GM21528 (cell line): Measurements from ENCODE around the gene CTNNAL1.
A peak's percentile ranks its signal among the peaks of the same experiment; 100 is the strongest.

ENCODE experiments used
- ATAC-seq: cut with Tn5 transposase; IDR thresholded peaks from one replicate; pipeline ENCODE4 v1.9.1; 2021; ENCODE audit warnings: mild to moderate bottlenecking, moderate library complexity; ENCODE audit not compliant: unreplicated experiment, low FRiP score

CTNNAL1 gene

DNA sequence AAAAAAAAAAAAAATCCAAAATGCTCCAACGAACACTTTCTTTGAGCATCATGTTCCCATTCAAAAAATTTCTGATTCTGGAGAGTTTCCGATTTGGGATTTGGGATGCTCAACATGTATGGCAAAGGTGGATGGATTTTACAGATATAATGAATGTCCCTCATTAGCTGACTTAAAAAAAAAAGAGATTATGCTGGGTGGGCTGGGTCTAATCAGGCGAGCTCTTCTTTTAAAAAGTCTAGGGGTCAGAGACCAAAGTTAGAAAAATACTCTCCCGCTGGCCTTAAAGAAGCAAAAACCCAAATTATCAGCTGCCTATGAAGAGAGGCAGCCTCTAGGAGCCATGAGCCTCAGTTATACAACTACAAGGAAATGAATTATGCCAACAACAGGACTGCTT is 15.2 kb upstream of the CTNNAL1 start:
- no peak for ATAC-seq

DNA sequence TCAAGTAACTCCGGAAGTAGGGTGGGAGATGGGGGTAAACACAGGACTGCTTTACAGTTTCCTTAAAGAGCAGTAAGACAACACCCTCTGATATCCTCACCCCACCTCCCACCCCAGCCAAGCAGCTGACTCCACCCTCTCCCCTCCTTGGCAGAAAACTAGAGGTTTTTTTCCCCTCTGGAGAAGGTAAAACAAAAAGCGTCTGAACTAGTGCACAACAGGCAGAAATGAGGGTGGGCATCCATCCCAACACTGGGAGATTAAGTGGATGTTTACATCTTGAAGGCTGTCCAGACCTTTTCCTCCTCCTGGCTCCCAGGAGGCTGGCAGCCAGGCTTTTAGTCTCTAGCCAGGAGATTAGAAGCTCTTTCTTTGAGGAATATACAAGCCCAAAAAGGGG is 13.9 kb upstream of the CTNNAL1 start:
- no peak for ATAC-seq

DNA sequence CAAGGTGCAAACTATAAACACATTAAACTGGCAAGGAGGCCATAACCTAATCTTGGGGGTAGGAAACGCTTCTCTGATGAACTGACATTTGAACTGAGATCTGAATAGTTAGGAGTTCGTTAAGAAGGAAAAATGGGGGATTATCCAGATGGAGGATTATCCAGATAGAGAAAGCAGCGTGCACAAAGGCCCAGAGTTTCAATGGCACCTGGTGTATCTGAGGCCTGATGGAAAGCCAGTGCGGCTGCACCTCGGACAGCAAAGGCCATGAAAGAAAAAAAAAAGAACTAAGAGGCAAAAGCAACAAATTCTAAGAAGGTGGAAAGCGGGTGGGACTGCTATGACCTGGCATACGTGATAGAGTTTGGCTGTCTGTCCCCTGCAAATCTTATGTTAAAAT is 13.0 kb upstream of the CTNNAL1 start:
- ATAC-seq: no peak

DNA sequence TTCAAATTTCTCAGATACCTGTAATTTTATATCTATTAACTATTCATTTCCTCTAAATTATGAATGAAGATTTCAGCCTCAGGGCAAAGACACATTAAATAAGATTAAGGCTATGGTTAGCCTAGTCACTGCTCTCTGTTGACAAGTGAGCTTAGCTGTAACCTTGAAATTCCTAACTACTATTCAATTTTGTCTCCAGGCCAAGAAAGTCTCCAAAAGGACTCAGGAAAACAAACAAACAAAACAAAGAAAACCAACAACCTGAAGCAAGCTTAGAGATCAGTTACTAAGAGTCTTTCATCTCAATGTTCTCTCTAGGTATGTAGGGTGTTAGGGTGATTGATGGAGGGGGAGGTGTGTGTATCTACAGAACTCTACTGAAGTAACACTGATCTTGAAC is 9.6 kb upstream of the CTNNAL1 start:
- ATAC-seq: no peak

DNA sequence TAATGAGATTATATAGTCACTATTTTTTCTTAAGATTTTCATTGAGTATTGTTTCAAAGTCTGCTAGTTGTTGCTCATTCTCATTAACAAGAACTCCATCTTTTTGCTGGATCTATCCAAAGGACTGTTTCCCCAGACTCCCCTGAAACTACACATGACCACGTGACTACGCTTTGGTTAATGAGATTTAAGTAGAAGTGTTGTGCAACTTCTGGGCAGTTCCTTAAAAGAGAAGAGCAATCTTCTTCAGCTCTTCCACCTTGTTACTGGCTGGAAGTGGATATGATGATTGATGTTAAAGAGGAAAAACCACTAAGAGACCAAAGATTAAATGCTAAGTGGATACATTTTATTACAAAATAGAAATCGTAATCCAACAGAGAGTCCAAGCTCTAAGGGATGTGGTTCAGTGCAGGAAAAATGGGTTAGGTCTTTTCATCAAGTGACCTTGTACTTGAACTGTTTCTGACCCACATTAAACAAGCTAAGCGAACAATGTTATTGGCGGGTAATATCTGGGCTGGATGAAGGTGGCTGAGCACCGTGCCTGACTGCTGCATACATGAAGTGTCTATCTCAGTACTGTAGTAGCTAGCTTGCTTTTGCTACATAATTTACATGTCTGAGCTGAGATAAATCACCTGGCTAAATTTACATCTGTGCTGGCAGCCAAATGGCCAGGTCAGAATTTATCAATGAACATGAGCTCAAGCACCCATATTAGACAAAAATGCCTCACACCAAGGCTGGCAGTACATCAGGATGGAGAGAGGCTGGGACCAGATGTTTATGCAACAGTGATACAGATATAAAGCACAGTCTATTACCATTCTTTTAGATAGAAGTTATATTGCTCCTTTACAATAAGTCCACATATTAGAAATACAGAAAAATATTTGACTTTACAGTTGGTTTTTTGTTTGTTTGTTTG is 7.5 kb upstream of the CTNNAL1 start:
- no peak for ATAC-seq

DNA sequence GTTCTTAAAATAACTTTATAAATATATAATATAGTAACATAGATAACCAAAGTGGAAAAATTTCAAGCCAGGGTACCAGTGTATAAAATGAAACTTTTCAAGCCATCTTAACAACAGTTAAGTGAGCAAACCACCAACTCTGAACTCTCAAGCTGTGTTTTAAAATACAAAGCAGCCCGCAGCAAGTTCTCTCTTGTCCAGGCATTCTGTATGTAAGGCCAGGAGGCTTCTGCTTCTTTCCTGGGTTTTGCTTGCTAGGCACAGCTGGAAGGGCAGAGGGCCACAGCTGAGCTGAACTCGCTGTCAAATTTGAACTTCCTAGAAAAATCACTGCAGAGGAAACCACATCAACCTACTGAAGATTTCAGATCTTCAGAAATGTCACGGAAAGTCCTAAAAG is 6.8 kb upstream of the CTNNAL1 start:
- ATAC-seq: no peak

DNA sequence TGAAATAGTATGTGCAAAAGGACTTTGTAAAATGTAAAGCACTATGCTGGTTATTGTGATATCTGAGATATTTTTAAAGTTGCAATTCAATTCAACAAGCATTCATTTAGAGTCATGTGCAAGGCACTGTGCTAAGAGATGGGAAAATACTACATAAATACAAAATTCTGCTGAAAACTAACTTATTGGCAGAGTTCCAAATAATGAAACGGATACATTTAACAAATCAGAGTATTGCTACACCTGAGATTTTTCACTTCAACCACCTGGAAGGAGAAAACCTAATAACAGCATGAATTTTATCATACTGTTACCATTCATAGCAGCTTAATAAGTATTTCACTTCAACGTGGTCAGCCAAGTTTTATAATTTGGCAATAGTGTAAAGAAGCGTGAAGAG is 6.1 kb upstream of the CTNNAL1 start:
- ATAC-seq: no peak

DNA sequence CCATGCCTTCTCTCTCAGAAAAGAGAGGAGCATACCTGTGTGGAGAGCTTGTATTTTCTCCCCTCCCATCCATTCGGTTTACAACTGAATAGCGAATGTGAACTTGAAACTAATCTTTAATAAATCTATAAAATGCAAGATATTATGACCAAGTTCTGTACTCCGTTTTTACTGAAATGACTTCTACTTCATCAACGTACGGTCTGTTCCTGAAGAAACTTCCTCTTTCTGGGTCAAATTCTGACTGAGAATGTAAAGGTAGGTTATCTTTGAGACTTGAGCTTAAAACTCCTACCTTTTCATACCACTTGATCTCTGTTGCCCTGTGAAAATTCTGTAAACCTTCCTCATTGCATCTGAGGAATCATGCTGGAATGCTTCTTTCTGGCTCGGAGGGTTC is 4.2 kb upstream of the CTNNAL1 start:
- peak; percentile 33 for ATAC-seq

DNA sequence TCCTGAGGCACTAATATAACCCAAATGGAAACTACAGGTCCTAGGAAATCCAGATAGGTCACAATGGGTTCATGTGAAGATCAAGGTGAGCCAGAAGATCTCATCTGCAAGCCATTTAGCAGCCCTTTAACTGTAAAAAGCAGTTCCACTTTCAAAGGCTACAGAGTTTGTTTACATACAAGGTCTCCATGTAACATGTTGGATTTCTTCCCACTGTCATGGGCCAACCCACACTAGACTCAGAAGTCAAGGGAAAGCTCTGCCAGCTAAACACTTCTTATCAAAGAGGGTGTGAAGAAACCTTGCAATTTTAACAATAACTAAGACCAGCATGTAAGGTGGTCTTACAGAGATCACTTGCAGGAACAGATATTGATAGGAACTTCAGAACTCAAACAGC is 3.8 kb upstream of the CTNNAL1 start:
- no peak for ATAC-seq

DNA sequence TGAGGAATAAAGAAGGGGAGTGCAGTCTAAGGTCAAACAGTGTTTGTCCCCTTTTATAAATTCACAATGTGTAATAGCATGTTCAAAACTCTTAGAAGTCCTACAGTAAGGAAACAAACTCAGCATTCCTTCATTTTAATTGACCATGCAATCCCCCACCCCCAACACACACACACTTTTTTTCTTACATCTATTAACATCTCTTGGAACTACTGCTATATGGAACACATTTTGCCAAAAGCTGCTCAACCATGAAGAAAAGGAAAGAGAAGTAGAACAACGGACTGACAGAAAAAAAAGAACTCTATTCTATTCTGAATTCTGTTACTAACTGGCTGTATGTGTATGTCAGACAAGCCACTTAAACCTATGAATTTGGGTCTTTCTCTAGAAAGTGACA is 2.8 kb upstream of the CTNNAL1 start:
- no peak for ATAC-seq

DNA sequence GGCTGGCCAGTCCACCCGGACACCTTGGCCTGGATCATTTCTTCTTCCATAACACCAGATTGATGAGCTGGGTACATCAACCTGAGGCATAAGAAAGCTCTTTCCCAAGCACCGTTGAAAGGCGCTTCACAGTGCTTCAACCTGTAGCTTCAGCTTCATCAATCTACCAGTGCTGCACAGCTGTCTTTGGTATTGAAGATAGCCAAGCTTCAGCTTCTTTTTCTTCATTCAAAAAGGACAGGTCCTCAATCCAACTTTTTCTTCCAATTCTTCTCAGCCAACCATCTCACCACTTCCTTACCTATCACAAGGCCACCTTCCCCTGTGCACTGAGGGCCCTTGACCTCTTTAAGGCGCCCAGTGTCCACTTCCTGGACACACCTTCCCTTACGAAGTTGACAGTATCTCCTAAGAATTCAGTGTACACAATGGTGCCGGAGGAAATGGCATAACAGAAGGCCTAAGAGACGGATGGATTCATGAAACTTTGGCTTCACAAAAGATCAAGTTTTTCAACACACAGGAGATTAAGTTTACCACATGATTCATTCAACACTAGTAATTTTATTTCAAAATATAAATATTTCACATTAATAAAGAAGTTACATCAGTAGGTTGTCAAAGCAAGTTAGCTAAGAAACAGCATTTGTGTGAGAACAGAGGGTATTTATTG is 1.4 kb upstream of the CTNNAL1 start:
- no peak for ATAC-seq

DNA sequence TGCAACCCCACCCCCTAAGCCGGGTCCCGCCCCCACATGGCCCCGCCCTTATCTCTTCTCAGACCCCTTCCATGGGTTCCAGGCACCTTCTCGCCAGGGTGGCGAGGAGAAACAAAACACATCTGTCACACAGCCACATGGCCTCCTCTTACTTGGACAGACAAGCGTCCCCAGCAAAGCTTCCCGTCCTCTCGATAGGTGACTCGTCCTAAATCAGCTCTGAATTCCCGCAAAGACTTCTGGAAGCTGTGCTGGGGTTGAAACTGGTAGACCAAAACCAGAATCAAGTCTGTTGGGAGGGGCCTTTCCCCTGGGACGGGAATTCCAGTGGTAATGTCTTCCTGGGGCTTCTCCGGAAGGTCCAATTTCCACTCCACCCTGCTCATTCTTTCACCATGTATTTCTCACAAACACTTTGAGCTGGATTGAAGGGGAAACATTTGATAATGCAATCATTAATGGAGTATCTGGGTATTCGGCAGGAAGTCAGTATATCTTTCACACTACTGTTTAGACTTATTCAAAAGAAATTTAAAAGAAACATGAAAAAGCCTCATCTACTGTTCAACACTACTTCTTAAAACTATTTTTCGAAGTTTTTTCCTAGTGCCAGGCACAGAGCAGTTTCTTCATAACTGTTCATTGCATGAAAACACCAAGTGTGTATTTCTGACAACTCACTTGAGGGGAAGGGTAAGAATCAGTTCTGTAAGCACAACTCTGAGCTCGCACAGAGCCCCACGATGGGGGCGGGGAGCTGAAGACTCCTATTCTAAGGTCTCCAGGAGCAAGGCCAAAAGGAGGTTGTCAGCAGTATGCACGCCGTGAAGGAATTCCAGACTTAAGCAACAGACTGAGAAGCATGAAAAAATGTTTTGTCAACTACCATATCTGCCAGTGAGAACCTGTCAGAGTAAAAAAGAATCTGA is 644 bp upstream of the CTNNAL1 start:
- ATAC-seq: no peak

DNA sequence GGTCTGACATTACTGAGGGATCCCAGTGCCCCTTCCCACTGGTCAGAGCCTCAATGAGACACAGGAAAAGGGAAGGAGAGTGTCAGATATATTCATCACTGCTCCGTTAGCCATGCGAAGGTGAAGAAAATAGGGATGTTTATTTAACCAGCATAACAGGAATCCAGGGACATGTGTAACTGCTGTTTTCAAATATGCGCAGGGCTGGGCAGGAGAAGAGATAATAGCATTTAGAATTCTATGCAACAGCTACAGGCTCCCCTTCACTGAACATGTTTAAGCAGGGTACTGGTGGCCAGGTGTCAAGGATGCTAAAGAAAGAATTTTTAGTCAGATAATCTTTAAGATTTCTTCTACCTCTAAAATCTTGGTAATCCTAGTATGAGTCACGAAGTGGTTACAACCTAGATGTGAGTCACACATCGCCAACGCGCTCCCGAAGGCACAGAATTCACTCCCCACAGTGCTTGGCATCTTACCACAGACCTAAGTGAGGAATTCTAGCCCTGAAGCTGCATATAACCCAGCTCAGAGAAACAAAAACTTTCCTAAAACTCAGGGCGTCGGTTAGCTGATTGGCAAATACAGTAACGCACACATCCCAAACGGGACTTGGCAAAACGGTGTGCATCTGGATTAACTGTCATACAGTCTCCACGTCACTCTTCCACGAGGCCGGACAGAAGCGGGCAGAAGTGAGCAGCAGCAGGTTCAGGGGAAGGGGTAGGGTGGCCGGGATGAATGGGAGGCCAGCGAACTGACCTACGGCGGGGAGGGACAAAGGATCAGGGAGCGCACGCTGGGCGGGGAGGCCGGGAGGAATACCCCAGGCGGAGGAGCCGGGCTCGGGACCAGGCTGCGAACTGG is 1.1 kb downstream of the CTNNAL1 start:
- ATAC-seq: peak; percentile 34

DNA sequence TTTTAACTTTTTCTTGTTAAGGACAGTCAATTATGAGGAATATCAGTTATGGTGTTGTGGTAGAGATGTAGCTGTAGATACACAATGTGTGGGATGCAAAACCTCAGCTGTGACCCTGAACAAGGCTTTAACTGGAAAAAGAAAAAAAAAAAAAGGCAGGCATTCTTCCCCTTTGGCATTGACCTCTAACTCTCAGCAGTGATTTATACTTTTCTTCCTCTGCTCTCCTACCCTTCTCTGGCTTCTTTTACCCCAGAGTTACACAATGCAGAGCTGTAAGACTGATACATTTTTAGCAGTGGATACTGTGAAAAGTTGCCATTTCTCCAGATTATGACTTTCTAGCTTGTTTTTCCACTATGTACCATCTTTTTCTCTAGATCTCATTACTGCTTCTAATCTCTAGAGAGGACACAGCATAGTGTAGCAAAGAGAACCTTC is 2.0 kb downstream of the CTNNAL1 start:
- ATAC-seq: no peak

DNA sequence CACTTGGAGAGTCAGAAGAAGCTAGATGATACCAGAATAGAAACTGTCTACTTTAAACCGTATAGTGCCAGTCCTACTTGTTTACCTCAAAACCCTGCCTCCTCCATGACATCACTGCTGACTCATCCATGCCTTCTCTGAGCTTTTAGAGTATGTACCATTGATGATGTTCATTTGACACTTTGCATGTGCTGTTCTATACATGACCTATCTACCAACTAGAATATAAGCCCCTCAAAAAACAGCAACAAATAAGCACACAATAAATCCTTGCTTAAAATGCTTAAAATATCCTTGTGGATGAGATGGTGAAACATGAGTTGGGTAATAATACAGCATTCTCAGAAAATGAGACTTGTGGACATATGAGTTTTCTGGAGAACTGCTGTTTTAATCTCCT is 2.6 kb downstream of the CTNNAL1 start:
- ATAC-seq: peak; percentile 30

DNA sequence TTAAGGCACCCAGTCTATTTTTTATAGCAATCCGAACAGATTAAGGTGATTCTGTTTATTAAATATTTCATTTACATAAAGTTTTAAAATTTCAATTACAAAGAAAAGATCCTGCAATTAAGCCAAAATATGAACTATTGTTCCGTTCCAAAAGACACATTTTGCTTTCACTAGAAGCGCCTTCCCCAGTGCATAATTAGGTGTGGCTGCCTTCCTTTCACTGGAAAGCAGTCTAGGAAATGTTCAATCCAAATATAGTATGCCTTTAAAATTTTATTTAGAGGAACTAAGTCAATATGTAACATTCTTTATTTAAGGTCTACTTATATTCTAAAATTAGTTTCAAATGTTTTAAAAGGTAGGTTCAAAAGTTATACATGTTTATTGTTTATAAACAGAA is 7.6 kb downstream of the CTNNAL1 start:
- no peak for ATAC-seq

DNA sequence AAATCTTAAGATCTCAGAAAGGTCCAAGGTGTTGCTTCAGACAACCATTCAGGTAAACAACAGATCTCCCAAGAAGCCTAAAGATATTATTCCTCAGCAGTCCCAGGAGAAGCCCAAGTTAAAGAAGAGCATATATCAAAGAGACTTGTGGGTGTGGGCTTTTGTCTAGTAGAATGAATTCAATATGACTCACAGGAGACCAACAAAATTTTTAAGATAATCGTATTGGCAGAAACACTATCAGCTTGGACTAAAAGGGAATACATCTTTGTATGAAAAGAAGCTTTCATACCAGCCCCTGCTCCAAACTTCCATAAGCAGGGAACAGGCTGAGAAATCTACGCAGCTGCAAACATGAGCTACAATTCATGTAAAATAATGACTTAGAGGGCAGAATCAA is 10.2 kb downstream of the CTNNAL1 start:
- no peak for ATAC-seq

DNA sequence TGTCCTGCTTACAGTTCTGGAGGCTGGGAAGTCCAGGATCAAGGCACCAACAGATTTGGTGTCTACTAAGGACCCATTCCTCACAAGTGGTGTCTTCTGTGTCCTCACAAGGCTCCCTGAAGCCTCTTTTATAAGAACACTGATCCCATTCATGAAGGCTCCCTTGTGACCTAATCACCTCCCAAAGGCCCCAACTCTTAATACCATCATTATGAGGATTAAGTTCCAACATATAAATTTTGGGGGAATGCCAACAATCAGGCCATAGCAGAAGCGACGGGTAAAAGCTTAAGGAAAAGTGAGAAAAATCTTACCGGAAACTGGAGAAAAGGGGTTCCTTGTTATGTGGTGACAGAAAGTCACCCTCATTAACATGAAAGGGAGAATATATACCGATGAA is 11.2 kb downstream of the CTNNAL1 start:
- ATAC-seq: no peak

DNA sequence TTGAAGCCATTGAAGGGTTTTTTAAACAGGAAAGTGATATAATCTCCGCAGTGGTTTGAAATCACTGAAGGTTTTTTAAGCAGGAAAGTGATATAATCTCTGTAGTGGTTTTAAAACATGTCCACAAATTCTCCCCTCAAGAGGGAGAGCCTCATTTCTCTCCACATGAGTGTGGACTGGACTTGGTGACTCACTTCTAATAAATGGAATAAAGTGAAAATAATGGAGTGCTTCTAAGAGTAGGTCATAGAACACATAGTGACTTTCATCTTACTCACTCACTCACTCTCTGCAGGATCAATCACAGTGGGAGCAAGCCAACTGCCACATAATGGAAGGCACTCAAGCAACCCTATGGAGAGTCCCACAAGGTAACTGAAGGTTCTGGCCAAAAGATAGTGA is 12.0 kb downstream of the CTNNAL1 start:
- ATAC-seq: no peak

DNA sequence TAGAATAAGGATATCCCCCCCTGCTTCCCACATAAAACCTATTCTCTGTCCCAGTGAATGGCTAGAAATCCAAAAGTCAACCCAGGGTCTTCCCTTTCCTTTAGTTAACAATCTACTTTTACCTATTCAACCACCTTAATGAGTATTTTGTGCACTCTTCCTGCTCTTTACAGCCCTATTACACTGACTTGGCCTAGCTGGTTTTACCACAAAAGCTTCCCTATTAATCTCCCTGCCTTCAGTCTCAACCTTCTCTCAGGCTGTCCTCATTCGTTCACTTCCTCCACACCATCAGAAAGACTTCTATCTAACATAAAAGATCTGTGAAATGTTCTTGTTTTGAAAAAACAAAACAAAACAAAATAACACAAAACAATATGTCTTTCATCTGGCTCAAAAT is 16.2 kb downstream of the CTNNAL1 start:
- no peak for ATAC-seq
